Muscle of back (tissue), 10 donors: ENCODE measurements around the gene SCRN1. TPM values are rescaled to one million over a fixed set of nuclear protein-coding genes. Genes with fewer than 3 reads are reported as not detected.

Experiments
- polyA plus RNA-seq, 10 donors: library from polyadenylated mRNA; unstranded; fragments of 120-200 nt; gene quantifications; one replicate each; pipeline ENCODE4 v1.2.1, GENCODE V29; 2013; ENCODE audit not compliant: insufficient read length in 10 of 10

Gene SCRN1
- polyA plus RNA-seq, 10 donors = 30.2 to 45.0 (median 36.2) TPM

Other genes starting within 250 kb of the SCRN1 start
- gene WIPF3, start 183.3 kb downstream of the SCRN1 start, polyA plus RNA-seq = 10 to 100 TPM; 14.8 to 36.0 (median 18.6) TPM
- 10 to 100 TPM; 18.7 to 40.1 (median 32.4) TPM for gene FKBP14, start 36.9 kb upstream of the SCRN1 start, polyA plus RNA-seq
- gene PLEKHA8, start 38.6 kb upstream of the SCRN1 start, polyA plus RNA-seq = 10 to 100 TPM; 10.6 to 16.2 (median 12.4) TPM
- 100 to 1,000 TPM in 2 of 10 donors, 10 to 100 TPM in 8; 62.4 to 120 (median 79.2) TPM for gene MTURN, start 145.2 kb upstream of the SCRN1 start, polyA plus RNA-seq